T-cell (primary cell): Measurements from ENCODE around the gene HIP1. TPM values are rescaled to one million over a fixed set of nuclear protein-coding genes. Genes with fewer than 3 reads are reported as not detected.

Experiments
- ATAC-seq, 4 experiments: fragments of 200-7000 bp in 3 of 4; fragments of 150-1000 bp in 1 of 4; cut with Tn5 transposase; replicated peaks in 1 of 4; 1 replicate in 3 of 4; 2 replicates in 1 of 4; pipeline ENCODE4 v1.10.0; 2021; ENCODE audit warnings: moderate library complexity in 3 of 4, mild to moderate bottlenecking in 2 of 4, moderate number of reproducible peaks in 1 of 4
- CTCF ChIA-PET, 2 donors: fragments of 300-600 bp; sonication (Branson Sonifier 250); formaldehyde crosslinking; loops; one replicate each; lab custom pipeline; 2022; ENCODE audit warnings: antibody characterized with exemption in 2 of 2; lab: Charles Lee
- POLR2A ChIA-PET, 2 donors: fragments of 300-600 bp; sonication (Branson Sonifier 250); formaldehyde crosslinking; loops; one replicate each; lab custom pipeline; 2022; ENCODE audit warnings: antibody characterized with exemption in 2 of 2; lab: Charles Lee
- DNase-seq, 35 experiments: peaks; one replicate each; pipeline versions ENCODE4 v3.0.0 to v3.0.0-alpha.2; 2013 to 2023
- H3K27ac ChIP-seq: one replicate; pipeline ENCODE4 v1.5.1; 2013; ENCODE audit warnings: low read length
- H3K27me3 ChIP-seq, 2 experiments: replicated peaks in 1 of 2; 1 replicate in 1 of 2; 2 replicates in 1 of 2; pipeline versions ENCODE4 v1.6.1 to v1.7.0; 2013; ENCODE audit warnings: low read length in 1 of 2, mixed read lengths in 1 of 2; ENCODE audit not compliant: control insufficient read depth in 2 of 2, insufficient read depth in 2 of 2; ENCODE audit errors: extremely low read depth in 1 of 2
- H3K36me3 ChIP-seq, 2 donors: 1 replicate in 1 of 2; 2 replicates in 1 of 2; pipeline versions ENCODE4 v1.6.1 to v1.7.0; 2013; ENCODE audit warnings: low read length in 1 of 2; ENCODE audit not compliant: control insufficient read depth in 2 of 2, insufficient read depth in 1 of 2; ENCODE audit errors: extremely low read depth in 1 of 2
- H3K4me1 ChIP-seq, 2 experiments: 1 replicate in 1 of 2; 2 replicates in 1 of 2; pipeline versions ENCODE4 v1.6.1 to v1.7.0; 2013; ENCODE audit warnings: low read length in 2 of 2, mixed read lengths in 1 of 2; ENCODE audit not compliant: insufficient read depth in 2 of 2, control insufficient read depth in 1 of 2; ENCODE audit errors: extremely low read depth in 1 of 2
- H3K4me3 ChIP-seq, 2 donors: 1 replicate in 1 of 2; 2 replicates in 1 of 2; pipeline versions ENCODE4 v1.5.1 to v1.7.0; 2013; ENCODE audit warnings: mild to moderate bottlenecking in 2 of 2, low read length in 1 of 2, moderate library complexity in 1 of 2; ENCODE audit not compliant: control insufficient read depth in 1 of 2; ENCODE audit errors: extremely low read depth in 1 of 2
- H3K9me3 ChIP-seq: 2 replicates; pipeline ENCODE4 v1.7.0; 2013
- H3K27ac Mint-ChIP-seq, 2 donors: one replicate each; pipeline ENCODE4 v1.8.0; 2020 to 2021; ENCODE audit warnings: mild to moderate bottlenecking in 2 of 2, mixed read lengths in 2 of 2
- H3K27me3 Mint-ChIP-seq, 2 donors: one replicate each; pipeline ENCODE4 v1.8.0; 2021 to 2022; ENCODE audit warnings: mixed read lengths in 2 of 2
- H3K36me3 Mint-ChIP-seq: one replicate; pipeline ENCODE4 v1.8.0; 2021; ENCODE audit warnings: mixed read lengths
- H3K4me1 Mint-ChIP-seq, 3 donors: one replicate each; pipeline ENCODE4 v1.8.0; 2020 to 2022; ENCODE audit warnings: mixed read lengths in 3 of 3, mild to moderate bottlenecking in 1 of 3
- H3K4me3 Mint-ChIP-seq, 3 donors: one replicate each; pipeline ENCODE4 v1.8.0; 2020 to 2022; ENCODE audit warnings: mild to moderate bottlenecking in 3 of 3, mixed read lengths in 3 of 3, moderate library complexity in 3 of 3
- H3K9me3 Mint-ChIP-seq, 3 donors: one replicate each; pipeline ENCODE4 v1.8.0; 2020 to 2022; ENCODE audit warnings: mixed read lengths in 3 of 3
- WGBS: methylation state at CpG from one replicate; pipeline ENCODE4 v1.1.5; 2013; ENCODE audit warnings: missing lambda C conversion rate; ENCODE audit not compliant: insufficient coverage; 5-methylcytosine and 5-hydroxymethylcytosine counted together
- total RNA-seq, 35 experiments: library from RNA in 6 of 35; stranded (reverse) in 6 of 35; fragments of 120-200 nt in 1 of 35; gene quantifications; one replicate each; pipeline versions ENCODE4 v1.2.1 to v1.2.4 and lab custom pipeline; 2013 to 2026

Gene HIP1
- total RNA-seq, 5 donors from 2014 or later (not counting 1 experiment from before 2014, with no cell fraction given): 3.2 to 8.4 (median 3.6) TPM

DNA sequence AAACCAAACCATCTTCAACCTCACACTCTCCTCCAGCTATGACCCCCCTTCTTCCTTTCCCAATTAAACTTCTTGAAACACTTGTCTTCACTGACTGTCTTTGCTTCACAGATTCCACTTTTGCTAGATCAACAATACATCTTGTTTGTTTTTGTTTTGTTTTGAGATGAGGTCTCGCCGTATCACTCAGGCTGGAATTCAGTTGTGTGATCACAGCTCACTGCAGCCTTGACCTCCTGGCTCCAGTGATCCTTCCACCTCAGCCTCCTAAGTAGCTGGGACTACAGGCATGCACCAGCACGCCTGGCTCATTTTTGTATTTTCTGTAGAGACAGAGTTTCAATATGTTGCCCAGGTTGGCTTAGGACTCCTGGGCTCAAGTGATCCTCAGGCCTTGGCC, 59.7 kb downstream of the HIP1 start:
- 100% methylated on average over 1 of the region's 3 CpGs for WGBS
- ChIA-PET CTCF (no interaction called here), POLR2A (no interaction called here)
- no peak overlapping the region for H3K27ac ChIP-seq
- no peak for DNase-seq
- Mint-ChIP-seq H3K4me1 (no peaks in the 10 kb centered on the region), H3K27ac (no peak overlapping the region), H3K27me3 (no peaks in the 10 kb centered on the region), H3K36me3 (peaks cover 12% of the 10 kb centered on the region), H3K4me3 (no peak overlapping the region), H3K9me3 (peaks cover 0 to 9% (median 4%) of the 10 kb centered on the region in 3 donors)
- no peaks in the 10 kb centered on the region for H3K9me3 ChIP-seq
- no peaks in the 10 kb centered on the region for H3K4me1 ChIP-seq
- H3K36me3 ChIP-seq: no peaks in the 10 kb centered on the region
- ATAC-seq: no peak
- H3K27me3 ChIP-seq: no peaks in the 10 kb centered on the region
- no peak overlapping the region for H3K4me3 ChIP-seq

DNA sequence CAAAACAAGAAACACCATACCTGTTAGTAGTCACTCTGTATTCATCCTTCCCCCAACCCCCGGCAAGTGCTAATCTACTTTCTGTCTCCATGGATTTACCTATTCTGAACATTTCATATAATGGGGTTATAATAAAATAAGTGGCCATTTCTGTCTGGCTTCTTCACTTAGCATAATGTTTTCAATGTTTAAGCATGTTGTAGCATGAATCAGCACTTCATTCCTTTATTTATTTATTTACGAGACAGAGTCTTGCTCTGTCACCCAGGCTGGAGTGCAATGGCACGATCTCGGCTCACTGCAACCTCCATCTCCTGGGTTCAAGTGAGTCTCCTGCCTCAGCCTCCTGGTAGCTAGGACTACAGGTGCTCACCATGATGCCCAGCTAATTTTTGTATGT, 69.2 kb downstream of the HIP1 start:
- no peak for ATAC-seq
- Histone ChIP-seq H3K27ac (no peak overlapping the region), H3K4me1 (no peaks in the 10 kb centered on the region), H3K4me3 (no peak overlapping the region), H3K27me3 (no peaks in the 10 kb centered on the region), H3K36me3 (no peaks in the 10 kb centered on the region), H3K9me3 (no peaks in the 10 kb centered on the region)
- no peak for DNase-seq
- no peaks in the 10 kb centered on the region for H3K27me3 Mint-ChIP-seq
- no peak overlapping the region for H3K27ac Mint-ChIP-seq
- POLR2A ChIA-PET: no interaction called here
- no peaks in the 10 kb centered on the region for H3K4me1 Mint-ChIP-seq
- H3K9me3 Mint-ChIP-seq: peaks cover 0 to under 1% (median 0%) of the 10 kb centered on the region in 3 donors
- H3K4me3 Mint-ChIP-seq: no peak overlapping the region
- CTCF ChIA-PET: no interaction called here
- WGBS: 67% methylated on average over 3 of the region's 4 CpGs
- no peaks in the 10 kb centered on the region for H3K36me3 Mint-ChIP-seq

DNA sequence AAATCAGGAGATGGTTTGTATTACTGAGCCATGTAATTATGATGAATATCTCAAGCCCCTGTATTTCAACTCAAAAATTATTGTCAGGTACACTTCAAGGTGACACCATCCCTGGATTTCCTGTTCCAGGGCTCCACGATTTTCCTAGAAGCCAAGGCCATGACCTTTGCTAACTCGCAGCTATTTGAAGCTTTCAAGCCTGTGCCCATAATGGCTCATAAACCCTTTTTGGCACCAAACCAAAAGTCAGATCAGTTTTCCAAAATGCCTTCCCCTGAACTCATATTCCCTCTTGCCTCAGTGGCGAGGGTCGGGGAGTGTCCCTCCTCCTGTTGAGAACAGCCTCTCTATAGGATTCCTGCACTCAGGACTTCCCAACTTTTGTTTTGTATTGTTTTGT, 70.8 kb downstream of the HIP1 start:
- no peaks in the 10 kb centered on the region for H3K36me3 ChIP-seq
- CTCF ChIA-PET: no interaction called here
- Mint-ChIP-seq H3K36me3 (no peaks in the 10 kb centered on the region), H3K9me3 (no peaks in the 10 kb centered on the region), H3K4me1 (peaks cover 0 to 4% (median 0%) of the 10 kb centered on the region in 3 donors), H3K4me3 (no peak overlapping the region), H3K27ac (no peak overlapping the region), H3K27me3 (no peaks in the 10 kb centered on the region)
- DNase-seq: no peak
- ATAC-seq: no peak
- H3K4me3 ChIP-seq: no peak overlapping the region
- H3K27me3 ChIP-seq: no peaks in the 10 kb centered on the region
- POLR2A ChIA-PET: no interaction called here
- 50% methylated on average over 1 of the region's 4 CpGs for WGBS
- H3K9me3 ChIP-seq: no peaks in the 10 kb centered on the region
- no peak overlapping the region for H3K27ac ChIP-seq
- no peaks in the 10 kb centered on the region for H3K4me1 ChIP-seq

DNA sequence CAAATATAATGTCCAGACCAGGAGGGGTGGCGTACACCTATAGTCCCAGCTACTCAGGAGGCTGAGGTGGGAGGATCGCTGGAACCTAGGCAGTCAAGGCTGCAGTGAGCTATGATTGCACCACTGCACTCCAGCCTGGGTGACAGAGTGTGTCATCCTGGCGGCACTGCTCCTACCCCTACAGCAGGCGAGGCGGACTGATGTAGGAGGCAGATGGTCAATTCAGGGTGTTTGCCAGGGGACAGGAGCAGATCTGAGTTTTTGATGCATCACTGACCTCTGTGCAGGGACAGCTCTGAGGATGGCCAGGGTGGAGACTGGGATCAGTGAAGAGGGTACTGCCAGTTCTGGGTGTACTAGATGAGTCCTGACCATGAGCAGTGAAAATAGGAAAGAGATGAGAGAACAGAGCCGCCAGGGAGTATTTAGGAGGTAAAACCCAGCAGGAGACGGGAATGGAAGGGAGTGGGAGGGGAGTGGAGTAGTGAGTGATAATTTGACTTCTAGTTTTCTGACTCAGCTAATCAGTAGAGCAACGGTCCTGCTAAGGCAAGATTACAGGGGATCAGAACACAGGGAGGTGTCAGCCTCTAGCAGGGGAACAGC, 75.3 kb downstream of the HIP1 start:
- ATAC-seq: no peak
- H3K27ac Mint-ChIP-seq: no peak overlapping the region
- H3K27ac ChIP-seq: no peak overlapping the region

DNA sequence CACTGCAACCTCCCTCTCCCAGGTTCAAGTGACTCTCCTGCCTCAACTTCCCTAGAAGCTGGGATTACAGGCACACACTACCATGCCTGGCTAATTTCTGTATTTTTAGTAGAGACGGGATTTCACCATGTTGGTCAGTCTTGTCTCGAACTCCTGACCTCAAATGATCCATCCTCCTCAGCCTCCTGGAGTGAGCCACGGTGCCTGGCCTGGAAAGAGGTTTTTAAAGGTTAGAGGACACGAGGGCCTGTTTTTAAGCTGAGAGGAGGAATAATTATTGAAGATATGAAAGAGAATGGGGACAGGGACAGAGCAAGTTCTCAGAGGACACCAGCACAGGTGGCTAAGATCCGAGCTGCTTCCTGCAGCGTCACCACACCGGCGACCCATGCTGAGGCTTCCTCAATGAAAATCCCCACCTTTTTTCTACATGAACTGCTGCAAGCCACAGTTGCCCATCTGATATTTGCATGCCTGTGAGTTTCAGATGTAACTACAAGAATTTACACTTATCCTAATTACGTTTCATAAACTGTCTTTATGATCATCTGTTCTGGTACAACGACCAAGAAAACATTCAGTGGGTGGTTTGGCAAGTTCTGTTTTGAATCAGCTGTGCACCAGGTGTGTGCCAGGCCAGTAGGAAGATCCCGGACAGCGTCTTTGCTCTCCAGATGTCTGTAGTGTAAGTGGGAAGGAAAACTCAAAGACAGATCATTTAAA, 76.0 kb downstream of the HIP1 start:
- H3K4me3 Mint-ChIP-seq: no peak overlapping the region
- no peaks in the 10 kb centered on the region for H3K9me3 Mint-ChIP-seq
- 27% methylated on average over 3 of the region's 12 CpGs for WGBS
- no peak overlapping the region for H3K27ac ChIP-seq
- peaks cover 0 to 12% (median 3%) of the 10 kb centered on the region in 3 donors for H3K4me1 Mint-ChIP-seq
- H3K4me1 ChIP-seq: no peaks in the 10 kb centered on the region
- no peaks in the 10 kb centered on the region for H3K9me3 ChIP-seq
- DNase-seq (peak in 1 of 35 experiments; percentile 8), ATAC-seq (no peak)
- H3K4me3 ChIP-seq: no peak overlapping the region
- H3K27me3 Mint-ChIP-seq: no peaks in the 10 kb centered on the region
- no peaks in the 10 kb centered on the region for H3K27me3 ChIP-seq
- no peak overlapping the region for H3K27ac Mint-ChIP-seq
- CTCF ChIA-PET: no interaction called here
- POLR2A ChIA-PET: no interaction called here
- no peaks in the 10 kb centered on the region for H3K36me3 ChIP-seq
- no peaks in the 10 kb centered on the region for H3K36me3 Mint-ChIP-seq

More for the DNA sequence above, 75.3 kb downstream of the HIP1 start:
- ChIA-PET POLR2A (no interaction called here), CTCF (no interaction called here)
- Mint-ChIP-seq H3K36me3 (no peaks in the 10 kb centered on the region), H3K27me3 (no peaks in the 10 kb centered on the region), H3K4me1 (peaks cover 0 to 12% (median 3%) of the 10 kb centered on the region in 3 donors), H3K4me3 (no peak overlapping the region), H3K9me3 (no peaks in the 10 kb centered on the region)
- Histone ChIP-seq H3K4me1 (no peaks in the 10 kb centered on the region), H3K4me3 (no peak overlapping the region), H3K9me3 (no peaks in the 10 kb centered on the region), H3K36me3 (no peaks in the 10 kb centered on the region), H3K27me3 (no peaks in the 10 kb centered on the region)
- WGBS: 86% methylated on average over 5 of the region's 8 CpGs
- no peak for DNase-seq

DNA sequence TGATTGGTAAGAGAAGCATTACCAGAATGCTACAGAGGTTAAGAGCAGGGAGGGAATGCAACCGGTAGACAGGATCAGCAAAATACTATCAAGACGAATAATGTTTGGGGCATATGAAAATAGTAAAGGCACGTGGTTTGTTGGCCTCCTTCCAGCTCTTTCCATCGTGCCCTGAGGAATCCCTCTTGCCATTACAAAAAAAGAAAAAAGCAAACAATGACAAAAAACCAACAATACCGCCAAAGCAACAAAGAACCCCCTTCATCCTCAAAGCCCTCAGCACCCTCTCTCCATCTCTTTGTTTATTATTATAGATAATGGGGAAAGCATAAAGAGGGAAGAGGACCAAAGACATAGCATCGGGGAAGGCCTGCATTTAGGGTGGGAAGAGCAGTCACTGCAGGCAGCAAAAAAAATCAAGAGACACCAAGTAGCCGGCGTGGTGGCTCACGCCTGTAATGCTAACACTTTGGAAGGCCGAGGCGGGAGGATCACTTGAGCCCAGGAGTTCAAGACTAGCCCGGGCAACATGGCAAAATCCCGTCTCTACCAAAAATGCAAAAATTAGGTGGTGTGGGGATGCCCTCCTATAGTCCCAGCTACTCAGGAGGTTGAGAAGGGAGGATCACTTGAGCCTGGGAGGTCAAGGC, 78.0 kb downstream of the HIP1 start:
- no peak for DNase-seq
- no peaks in the 10 kb centered on the region for H3K36me3 ChIP-seq
- no peaks in the 10 kb centered on the region for H3K27me3 ChIP-seq
- no peaks in the 10 kb centered on the region for H3K36me3 Mint-ChIP-seq
- no peak for ATAC-seq
- no peaks in the 10 kb centered on the region for H3K4me1 ChIP-seq
- H3K4me1 Mint-ChIP-seq: peaks cover 0 to 12% (median 3%) of the 10 kb centered on the region in 3 donors
- no peak overlapping the region for H3K27ac Mint-ChIP-seq
- H3K9me3 ChIP-seq: no peaks in the 10 kb centered on the region
- H3K27ac ChIP-seq: no peak overlapping the region
- ChIA-PET POLR2A (no interaction called here), CTCF (interaction anchor here in 1 of 2 donors (0.6 kb wide), 1 partner anchor 129 kb away, joined by 3 read pairs; no protein-coding TSS in a partner anchor)
- no peak overlapping the region for H3K4me3 Mint-ChIP-seq
- H3K27me3 Mint-ChIP-seq: no peaks in the 10 kb centered on the region
- 100% methylated on average over 8 of the region's 13 CpGs for WGBS
- no peaks in the 10 kb centered on the region for H3K9me3 Mint-ChIP-seq
- H3K4me3 ChIP-seq: no peak overlapping the region
